Measurements from ENCODE around the gene SPATA13.
A peak's percentile ranks its signal among the peaks of the same experiment; 100 is the strongest.

SPATA13 gene

DNA sequence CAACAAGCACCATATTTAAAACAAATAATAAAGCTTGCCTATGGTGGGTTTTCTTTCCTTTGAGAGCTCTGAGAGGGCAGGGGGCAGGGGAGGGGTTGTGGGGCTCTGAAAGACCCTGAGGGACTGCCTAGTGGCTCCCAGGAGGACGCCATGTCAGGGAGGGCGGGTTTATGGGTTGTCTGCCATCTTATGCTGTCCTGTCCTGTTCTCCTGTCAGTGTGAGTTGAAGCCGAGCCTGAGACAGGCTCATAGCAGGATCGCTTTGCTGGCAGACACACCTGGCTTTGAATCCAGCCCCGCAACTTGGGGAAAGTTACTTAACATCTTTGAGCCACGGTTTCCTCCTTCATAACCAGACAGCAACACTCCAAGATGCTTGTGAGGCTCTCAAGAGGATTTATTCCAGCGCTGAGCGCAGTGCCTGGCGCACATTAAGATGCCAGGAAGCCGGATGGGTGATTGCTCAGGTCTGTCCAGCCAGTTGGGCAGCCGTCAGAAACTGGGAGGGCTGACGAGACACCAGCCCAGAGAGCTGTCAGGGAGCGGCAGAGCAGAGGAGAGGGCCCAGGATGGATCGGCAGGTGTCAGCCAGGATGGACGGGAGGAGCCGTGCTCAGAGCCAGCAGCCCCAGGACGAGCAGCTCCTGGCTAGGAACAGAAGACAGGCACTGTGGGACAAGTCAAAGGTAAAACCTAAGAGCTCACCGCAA lies 112.1 kb downstream of the SPATA13 start:
- Mint-ChIP-seq H3K9me3 (no peaks in the 10 kb centered on the region), H3K4me3 (no peak overlapping the region), H3K27me3 (ENCODE audit: low read depth, poor library complexity) (peaks cover under 1% of the 10 kb centered on the region), H3K36me3 (ENCODE audit: low read depth) (no peaks in the 10 kb centered on the region), H3K27ac (no peak overlapping the region), H3K4me1 (peaks cover 36% of the 10 kb centered on the region)
- TF ChIP-seq, protein P1, sequence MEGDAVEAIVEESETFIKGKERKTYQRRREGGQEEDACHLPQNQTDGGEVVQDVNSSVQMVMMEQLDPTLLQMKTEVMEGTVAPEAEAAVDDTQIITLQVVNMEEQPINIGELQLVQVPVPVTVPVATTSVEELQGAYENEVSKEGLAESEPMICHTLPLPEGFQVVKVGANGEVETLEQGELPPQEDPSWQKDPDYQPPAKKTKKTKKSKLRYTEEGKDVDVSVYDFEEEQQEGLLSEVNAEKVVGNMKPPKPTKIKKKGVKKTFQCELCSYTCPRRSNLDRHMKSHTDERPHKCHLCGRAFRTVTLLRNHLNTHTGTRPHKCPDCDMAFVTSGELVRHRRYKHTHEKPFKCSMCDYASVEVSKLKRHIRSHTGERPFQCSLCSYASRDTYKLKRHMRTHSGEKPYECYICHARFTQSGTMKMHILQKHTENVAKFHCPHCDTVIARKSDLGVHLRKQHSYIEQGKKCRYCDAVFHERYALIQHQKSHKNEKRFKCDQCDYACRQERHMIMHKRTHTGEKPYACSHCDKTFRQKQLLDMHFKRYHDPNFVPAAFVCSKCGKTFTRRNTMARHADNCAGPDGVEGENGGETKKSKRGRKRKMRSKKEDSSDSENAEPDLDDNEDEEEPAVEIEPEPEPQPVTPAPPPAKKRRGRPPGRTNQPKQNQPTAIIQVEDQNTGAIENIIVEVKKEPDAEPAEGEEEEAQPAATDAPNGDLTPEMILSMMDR (IDR thresholded peaks at IDR 0.05): no peak
- no peak for DNase-seq

DNA sequence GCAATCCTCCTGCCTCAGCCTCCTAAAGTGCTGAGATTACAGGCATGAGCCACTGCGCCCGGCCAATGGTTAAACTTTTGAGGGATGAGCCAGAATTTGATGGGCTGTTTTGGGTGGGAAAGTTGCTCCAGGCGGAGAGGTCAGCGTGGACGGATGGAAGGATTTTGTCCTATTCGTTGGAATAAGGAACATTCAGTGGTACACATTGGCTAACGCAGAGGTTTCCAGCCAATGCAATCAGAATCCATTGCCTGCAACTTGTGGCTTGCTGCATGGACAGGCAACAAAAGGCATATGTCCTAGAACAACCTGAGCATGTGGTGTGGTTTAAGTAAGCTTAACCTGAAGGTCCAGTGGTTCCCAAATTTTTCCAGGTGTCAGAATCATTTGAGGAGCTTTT lies 113.4 kb downstream of the SPATA13 start:
- peaks cover 44% of the 10 kb centered on the region for H3K4me1 Mint-ChIP-seq
- H3K27me3 Mint-ChIP-seq (ENCODE audit: low read depth, poor library complexity): peaks cover 4% of the 10 kb centered on the region
- no peak overlapping the region for H3K27ac Mint-ChIP-seq
- H3K9me3 Mint-ChIP-seq: no peaks in the 10 kb centered on the region
- no peaks in the 10 kb centered on the region for H3K36me3 Mint-ChIP-seq (ENCODE audit: low read depth)
- no peak overlapping the region for H3K4me3 Mint-ChIP-seq
- TF ChIP-seq, protein P1 (IDR thresholded peaks at IDR 0.05): no peak
- DNase-seq: no peak

DNA sequence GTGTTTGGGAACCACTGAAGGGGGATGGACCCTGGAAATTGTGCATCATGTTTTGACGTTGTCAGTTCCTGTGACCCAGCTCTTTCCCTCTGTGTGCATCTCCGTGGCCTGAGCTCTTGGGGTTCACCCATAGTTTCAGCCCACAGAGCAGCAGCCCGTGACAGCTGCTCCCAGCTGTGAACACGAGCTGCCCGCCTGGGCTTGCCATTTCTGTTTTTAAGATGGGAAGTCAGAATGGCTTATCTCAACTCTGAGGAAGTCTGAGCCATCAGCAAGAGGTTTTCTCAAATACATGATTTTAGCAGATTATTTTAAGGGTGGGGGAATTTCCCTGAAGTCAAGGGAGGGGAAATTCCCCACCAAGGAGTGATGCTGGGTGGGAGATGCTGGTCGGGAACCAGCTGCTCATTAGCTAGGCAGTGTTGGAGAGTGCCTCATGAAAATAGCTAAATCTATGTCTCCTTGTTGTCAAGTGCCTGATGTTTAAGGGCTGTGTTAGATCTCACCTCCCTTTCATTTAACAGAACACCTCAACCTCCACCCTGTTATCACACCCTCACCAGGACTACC lies 114.0 kb downstream of the SPATA13 start:
- Mint-ChIP-seq H3K9me3 (no peaks in the 10 kb centered on the region), H3K4me3 (no peak overlapping the region), H3K27ac (peak overlapping the region; percentile 61), H3K4me1 (peaks cover 47% of the 10 kb centered on the region), H3K36me3 (ENCODE audit: low read depth) (no peaks in the 10 kb centered on the region), H3K27me3 (ENCODE audit: low read depth, poor library complexity) (peaks cover 4% of the 10 kb centered on the region)
- TF ChIP-seq, protein P1 (IDR thresholded peaks at IDR 0.05): no peak
- DNase-seq: no peak

DNA sequence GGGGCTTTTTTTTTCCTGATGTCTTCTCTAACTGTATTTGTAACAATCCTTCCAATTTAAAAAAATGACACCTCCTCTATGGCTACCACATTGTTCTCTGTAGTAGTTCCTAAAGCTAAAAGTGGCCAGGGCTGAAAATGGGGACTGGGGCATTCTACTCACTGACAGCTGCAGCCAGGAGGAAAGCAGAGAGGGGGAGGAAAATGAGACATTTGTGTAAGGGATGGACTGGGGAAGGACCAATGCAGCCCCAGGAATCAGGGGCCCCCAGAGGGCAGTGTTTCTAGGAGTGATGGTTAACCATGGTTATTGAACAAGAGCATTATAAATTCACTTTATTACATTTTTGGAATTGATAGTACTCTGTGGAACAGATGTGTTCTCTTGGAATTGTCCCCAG lies 114.5 kb downstream of the SPATA13 start:
- Mint-ChIP-seq H3K27ac (peak overlapping the region; percentile 12), H3K4me3 (no peak overlapping the region), H3K9me3 (no peaks in the 10 kb centered on the region)

DNA sequence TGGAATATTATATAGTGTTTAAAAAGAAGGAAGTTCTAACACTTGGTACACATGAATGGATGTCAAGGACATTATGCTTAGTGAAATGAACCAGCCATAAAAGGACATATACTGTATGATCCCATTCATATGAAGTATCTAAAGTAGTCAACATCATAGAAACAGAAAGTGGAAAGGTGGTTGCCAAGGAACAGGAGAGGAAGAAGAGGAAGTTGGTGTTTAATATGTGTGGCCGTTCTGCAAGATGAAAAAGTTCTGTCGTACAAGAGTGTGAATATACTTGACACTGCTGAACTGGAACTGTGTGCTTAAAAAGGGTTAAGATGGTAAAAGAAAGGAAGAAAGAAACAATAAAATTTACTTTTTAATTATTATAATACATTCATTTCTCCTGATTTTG lies 115.8 kb downstream of the SPATA13 start:
- H3K36me3 Mint-ChIP-seq (ENCODE audit: low read depth): no peaks in the 10 kb centered on the region
- no peak overlapping the region for H3K27ac Mint-ChIP-seq
- DNase-seq: no peak
- peaks cover 46% of the 10 kb centered on the region for H3K4me1 Mint-ChIP-seq
- TF ChIP-seq, protein P1 (IDR thresholded peaks at IDR 0.05): no peak
- H3K27me3 Mint-ChIP-seq (ENCODE audit: low read depth, poor library complexity): peaks cover 4% of the 10 kb centered on the region
- no peaks in the 10 kb centered on the region for H3K9me3 Mint-ChIP-seq
- no peak overlapping the region for H3K4me3 Mint-ChIP-seq

More for the DNA sequence above, 114.5 kb downstream of the SPATA13 start:
- TF ChIP-seq, protein P1 (IDR thresholded peaks at IDR 0.05): no peak
- H3K4me1 Mint-ChIP-seq: peaks cover 47% of the 10 kb centered on the region
- H3K27me3 Mint-ChIP-seq (ENCODE audit: low read depth, poor library complexity): peaks cover 4% of the 10 kb centered on the region
- DNase-seq: no peak
- H3K36me3 Mint-ChIP-seq (ENCODE audit: low read depth): no peaks in the 10 kb centered on the region

DNA sequence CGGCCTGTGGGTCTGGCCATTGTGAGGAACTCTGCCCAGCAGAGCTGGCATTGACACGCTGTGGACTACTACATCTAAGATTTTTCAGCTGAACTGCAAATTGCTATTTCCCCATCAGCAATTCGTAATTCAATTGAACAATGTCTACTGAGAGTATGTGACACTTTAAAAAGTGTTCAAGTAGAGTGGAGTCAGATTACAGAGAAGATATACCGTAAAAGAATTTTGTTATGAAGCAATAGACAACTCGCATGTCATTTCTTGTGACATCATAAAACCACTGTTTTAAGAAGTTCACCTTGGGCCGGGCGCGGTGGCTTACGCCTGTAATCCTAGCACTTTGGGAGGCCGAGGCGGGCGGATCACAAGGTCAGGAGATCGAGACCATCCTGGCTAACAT lies 116.3 kb downstream of the SPATA13 start:
- H3K4me1 Mint-ChIP-seq: peaks cover 41% of the 10 kb centered on the region
- no peaks in the 10 kb centered on the region for H3K9me3 Mint-ChIP-seq
- H3K4me3 Mint-ChIP-seq: no peak overlapping the region
- TF ChIP-seq, protein P1 (IDR thresholded peaks at IDR 0.05): no peak
- no peaks in the 10 kb centered on the region for H3K36me3 Mint-ChIP-seq (ENCODE audit: low read depth)
- H3K27ac Mint-ChIP-seq: no peak overlapping the region
- peaks cover 4% of the 10 kb centered on the region for H3K27me3 Mint-ChIP-seq (ENCODE audit: low read depth, poor library complexity)
- DNase-seq: no peak

Data from nephron progenitor cell (in vitro differentiated cells).